ENCODE data around the gene GNG5.

- TF ChIP-seq CTCF (IDR thresholded peaks at IDR 0.05) = no peak
- TF ChIP-seq EZH2 (IDR thresholded peaks at IDR 0.05; ENCODE audit: borderline replicate concordance, insufficient read depth, low read depth, low read length, poor library complexity, severe bottlenecking) = no peak
Observed at GRCh38 chr1:84493747-84494146, 12.6 kb downstream of the GNG5 start.

Measured in B cell (primary cell).